ENCODE measurements around the gene SMG9.
"Not testable (repeated sequence)": the region's sequence is repeated elsewhere in the genome, so short reads cannot be mapped to it uniquely, and the experiment has no call there.

Gene SMG9

DNA sequence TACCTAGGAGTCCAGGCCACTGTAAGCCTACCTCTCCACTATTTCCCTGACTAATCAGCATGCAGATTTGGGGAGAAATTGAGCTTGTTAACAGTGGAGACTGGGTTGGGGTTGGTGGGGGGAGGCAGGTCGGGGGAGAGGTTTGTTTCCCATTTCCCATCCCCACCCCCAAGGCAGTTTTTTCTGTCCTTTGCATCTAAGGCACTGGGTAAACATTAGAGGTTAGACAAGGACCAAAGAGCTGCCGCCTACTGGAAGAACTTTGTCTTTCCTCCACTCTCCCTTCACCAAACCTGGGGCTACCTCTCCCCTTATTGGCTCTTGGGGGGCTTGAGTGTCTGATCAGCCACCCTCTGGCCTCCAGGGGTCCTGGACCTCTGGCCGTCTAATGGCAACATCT lies 25.1 kb upstream of the SMG9 start:
- DNase-seq (ENCODE audit: low read depth in 2 of 2) = no peak

DNA sequence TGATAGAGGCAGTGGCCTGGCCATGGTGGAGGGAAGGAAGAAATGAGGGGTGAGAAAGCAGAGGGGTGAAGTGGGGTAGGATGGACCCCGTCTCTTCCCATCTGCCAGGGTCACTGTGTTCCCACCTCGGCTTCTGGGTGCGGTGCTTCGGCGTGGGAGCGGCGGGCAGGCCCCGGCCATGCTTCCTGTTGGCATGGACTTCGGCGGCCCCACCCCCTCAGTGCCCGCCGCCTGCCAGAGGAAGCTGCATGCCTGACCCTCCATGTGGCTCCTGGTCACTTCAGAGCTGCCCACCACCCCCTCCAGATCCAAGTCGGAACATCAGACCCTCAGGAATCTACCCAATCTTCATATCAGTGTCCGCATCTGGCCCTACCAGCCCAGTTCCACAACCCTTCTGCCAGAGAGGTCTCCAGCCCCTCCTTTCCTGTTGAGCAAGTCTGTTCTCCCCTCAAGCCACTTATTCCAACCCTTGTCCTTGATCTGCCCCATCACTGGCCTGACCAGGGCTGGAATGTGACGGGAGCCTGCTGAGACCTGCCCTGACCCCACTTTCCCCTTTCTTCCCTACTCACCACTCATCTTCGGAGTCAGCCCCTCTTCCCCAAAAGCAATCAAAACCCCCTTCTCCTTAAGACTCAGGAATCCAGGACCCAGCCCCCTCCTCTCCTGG lies 24.5 kb upstream of the SMG9 start:
- no peak for DNase-seq (ENCODE audit: low read depth in 2 of 2)

DNA sequence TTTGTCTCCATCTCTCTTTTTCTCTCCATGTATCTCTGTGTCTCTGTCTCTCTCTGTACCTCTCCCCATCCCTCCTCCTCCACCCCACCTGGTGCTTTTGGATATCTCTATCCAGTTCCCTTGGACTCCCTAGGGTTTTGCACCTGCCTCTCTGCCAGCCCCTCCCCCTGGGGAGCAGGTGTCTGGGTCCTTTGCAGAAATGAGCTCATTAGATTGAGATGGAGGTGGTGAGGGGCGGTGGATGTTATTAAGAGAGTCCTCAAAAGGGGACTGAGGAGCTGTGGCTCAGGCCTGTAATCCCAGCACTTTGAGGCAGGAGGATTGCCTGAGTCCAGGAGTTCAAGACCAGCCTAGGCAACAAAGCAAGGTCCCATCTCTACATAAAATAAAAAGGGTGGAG lies 23.9 kb upstream of the SMG9 start:
- no peak for DNase-seq (ENCODE audit: low read depth in 2 of 2)

DNA sequence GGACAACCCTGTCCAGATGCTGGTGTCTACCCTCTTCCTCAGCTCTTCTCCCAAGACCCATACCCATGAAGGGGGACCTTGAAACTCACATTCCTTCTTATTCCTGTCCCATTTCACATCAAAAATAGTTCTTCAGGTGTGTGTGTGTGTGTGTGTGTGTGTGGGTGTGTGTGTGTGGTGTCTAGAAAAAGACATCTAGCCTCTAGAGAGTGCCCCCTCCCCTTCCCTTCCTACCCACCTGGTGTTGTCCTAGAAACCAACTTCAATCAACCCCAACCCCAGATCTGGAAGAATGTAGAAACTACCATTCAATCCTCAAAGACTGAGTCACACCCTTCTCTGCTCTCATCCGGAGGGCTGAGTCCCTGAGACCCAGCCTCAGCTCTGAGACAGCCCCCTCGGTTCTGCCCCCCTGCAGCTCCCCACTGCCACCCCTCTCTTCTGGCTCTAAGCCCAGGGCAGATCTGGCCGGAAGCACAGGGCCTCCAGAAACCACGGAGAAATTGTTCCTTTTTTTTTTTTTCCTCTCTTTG lies 22.5 kb upstream of the SMG9 start:
- no peak for DNase-seq (ENCODE audit: low read depth in 2 of 2)

DNA sequence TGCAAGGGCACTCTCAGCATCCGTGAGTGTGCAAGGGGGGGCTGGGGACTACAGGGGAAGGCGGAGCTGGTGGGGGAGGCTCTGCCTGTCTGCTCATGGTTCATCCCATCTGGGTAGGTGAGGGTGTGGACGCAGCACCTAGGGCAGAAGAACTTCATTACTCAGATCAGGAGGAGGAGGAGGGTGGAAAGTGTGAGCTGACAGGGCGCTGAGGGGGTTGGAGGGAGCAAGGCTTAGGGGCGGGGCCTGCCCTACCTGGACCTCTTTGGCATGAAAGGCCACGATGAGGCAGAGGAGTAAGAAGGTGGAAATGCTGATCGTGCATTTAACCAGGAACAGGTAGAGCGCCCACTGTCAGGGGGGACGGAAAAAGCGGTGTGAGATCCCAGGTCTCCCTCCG lies 21.5 kb upstream of the SMG9 start:
- DNase-seq (ENCODE audit: low read depth in 2 of 2) = peak in 1 of 2 donors; percentile 66

DNA sequence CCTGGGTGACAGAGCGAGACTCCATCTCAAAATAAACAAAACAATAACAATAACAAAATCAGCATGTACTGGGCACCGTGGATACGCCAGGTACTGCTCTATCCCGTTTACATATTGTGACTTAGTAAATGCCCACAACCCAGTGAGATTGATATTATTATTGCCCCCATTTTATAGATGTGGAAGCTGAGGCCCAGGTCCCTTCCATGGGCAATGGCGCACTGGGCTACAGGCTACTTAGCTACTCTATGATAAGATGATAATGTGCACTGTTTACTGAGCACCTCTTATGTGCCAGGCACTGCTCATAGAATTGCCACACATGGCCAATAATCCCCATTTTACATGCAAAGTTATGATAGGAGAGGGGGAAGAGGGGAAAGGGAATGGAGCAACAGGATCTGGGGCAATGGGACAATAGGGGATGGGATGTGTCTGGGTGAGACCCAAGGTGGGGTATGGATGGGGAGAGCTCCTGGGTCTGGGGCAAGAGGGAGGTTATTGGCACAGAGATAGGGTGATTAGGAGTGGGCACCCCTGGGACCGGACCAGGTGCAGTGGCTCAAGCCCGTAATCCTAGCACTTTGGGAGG lies 20.6 kb upstream of the SMG9 start:
- no peak for DNase-seq (ENCODE audit: low read depth in 2 of 2)

DNA sequence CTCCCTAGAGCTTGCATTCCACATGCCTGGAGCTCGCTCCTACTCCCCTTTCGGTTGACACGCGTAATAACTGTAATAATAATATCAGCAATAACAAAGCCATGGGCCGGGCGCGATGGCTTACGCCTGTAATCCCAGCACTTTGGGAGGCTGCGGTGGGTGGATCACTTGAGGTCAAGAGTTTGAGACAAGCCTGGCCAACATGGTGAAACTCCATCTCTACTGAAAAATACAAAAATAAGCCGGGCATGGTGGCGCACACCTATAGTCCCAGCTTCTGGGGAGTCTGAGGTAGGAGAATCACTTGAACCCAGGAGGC lies 20.1 kb upstream of the SMG9 start:
- not testable (repeated sequence) for DNase-seq (ENCODE audit: low read depth in 2 of 2)

DNA sequence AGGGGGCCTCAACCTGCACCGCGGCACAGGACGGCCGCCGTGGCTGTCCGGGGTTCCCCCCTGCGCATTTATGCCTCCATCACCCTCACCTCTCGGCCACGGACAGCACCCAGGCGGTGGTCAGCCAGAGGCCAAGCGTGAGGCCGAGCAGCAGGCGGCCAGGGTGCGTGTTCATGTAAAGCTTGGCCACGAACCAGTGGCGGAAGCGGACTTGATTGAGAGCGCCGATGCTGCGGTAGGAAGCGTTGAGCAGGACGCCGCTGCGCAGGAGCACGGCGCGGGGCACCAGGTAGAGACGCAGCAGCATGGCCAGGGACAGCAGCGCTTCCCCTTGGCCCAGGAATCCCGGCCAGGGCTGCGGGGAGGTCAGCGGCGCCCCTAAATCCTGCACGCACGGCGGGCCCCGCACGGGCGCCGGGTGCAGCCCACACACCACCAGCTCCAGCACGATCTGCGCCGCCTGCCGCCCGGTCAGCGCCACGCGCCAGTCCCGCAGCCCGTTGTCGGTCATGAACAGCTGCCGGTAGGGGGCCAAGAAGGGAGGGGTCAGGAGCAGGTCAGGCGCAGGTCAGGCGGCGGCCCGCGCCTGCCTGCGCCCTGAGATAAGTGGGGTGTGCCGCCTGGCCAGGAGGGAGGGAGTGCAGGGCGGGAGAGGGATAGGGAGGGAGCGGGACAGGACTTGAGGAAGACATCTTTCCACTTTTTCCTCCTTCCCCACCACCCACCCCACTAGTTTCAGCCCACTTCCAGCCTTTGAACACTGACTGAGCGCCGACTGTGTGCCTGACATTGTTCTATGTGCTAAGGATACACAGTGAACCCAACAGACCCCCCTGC lies 19.6 kb upstream of the SMG9 start:
- DNase-seq (ENCODE audit: low read depth in 2 of 2) = no peak

GRCh38 chr19:43773725-43774102 lies 19.0 kb upstream of the SMG9 start:
- no peak for DNase-seq (ENCODE audit: low read depth in 2 of 2)

DNA sequence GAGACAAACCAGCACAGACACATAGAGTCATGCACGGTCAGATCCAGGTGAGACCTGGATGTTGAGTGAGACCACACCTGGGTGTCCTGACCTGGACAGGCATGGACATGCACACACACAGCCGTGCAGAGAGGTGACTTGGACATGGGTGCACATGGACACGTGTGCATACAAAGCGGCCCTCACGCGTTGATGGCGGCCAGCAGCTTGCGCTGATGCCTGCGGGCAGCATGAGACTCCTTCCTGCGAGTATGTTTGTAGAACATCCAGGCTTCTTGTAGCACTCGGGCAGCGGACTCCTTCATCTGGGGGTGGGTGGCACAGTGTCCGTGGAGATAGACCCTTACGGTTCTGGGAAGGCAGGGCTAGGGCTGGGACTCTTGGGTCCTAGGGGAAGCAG lies 14.5 kb upstream of the SMG9 start:
- DNase-seq (ENCODE audit: low read depth in 2 of 2) = no peak

- no peak for DNase-seq (ENCODE audit: low read depth in 2 of 2)
Measured at GRCh38 chr19:43768273-43769050, 13.7 kb upstream of the SMG9 start.

- no peak for DNase-seq (ENCODE audit: low read depth in 2 of 2)
Measured at GRCh38 chr19:43767818-43768217, 13.1 kb upstream of the SMG9 start.

DNA sequence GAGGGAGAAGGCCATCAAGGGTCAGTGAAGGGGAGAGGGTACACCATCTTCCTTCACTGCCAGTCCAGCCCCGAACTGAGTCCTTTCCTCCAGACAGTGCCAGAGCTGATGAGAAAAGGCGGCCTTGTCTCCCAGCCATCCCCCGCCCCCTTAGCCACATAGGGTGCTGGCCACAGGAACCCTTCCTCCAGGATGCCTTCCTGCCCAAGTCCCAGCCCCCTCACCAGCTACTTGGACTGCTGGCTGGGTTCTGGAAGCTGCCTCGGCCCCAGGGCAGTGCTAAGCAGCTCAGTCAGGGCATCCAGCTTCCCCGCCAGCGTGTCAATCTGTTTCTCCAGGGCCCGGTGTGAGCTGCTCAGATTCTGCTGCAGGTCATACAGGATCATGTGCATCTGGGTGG lies 12.6 kb upstream of the SMG9 start:
- DNase-seq (ENCODE audit: low read depth in 2 of 2) = no peak

- DNase-seq (ENCODE audit: low read depth in 2 of 2) = no peak
Measured at GRCh38 chr19:43766755-43767043, 11.9 kb upstream of the SMG9 start.

GRCh38 chr19:43765109-43765876 lies 10.5 kb upstream of the SMG9 start:
- DNase-seq (ENCODE audit: low read depth in 2 of 2) = peak; percentile 80 to 84

- DNase-seq (ENCODE audit: low read depth in 2 of 2) = not testable (repeated sequence)
Measured at GRCh38 chr19:43764684-43765083, 9.9 kb upstream of the SMG9 start.

DNA sequence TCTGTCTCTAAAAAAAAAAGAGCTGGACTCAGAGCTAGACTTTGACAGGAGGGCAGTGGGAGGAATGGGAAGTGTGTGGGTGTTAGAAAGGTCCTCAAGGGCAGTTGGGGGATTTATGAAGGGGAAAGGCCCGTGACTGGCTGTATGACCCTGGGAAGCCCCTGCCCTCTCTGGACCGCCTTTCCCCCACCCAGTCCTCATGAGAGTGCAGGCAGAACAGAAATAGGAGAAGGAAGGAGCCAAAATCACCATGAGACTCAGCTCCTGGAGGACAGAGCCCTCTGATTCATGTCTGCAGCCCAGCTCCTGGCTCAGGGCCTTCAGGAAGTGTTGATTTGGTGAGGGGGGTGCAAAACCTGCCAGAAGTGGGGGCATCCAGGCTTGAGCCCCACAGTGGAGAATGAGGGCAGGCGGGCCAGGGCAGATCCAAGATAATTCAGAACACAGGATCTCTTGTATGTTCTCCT lies 8.7 kb upstream of the SMG9 start:
- no peak for DNase-seq (ENCODE audit: low read depth in 2 of 2)

- DNase-seq (ENCODE audit: low read depth in 2 of 2) = no peak
Measured at GRCh38 chr19:43762814-43763213, 8.1 kb upstream of the SMG9 start.

DNA sequence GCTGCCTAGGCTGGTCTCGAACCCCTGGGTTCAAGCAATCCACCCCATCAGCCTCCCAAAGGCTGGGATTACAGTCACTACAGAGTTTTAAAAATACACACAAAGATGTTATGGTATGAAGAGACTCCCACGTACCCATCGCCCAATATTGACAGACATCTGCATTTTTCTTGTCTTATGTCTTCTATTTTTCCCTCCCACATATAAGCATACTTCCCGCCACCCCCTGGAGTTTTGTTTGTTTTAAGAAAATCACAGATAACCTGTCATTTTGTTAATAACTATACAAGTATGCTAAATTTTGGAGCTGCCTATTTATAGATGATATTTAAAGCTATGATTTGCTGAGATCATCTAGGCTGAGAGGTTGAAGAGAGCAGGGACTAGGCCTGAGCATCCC lies 6.2 kb upstream of the SMG9 start:
- no peak for DNase-seq (ENCODE audit: low read depth in 2 of 2)

GRCh38 chr19:43759515-43759914 lies 4.8 kb upstream of the SMG9 start:
- DNase-seq (ENCODE audit: low read depth in 2 of 2) = no peak

DNA sequence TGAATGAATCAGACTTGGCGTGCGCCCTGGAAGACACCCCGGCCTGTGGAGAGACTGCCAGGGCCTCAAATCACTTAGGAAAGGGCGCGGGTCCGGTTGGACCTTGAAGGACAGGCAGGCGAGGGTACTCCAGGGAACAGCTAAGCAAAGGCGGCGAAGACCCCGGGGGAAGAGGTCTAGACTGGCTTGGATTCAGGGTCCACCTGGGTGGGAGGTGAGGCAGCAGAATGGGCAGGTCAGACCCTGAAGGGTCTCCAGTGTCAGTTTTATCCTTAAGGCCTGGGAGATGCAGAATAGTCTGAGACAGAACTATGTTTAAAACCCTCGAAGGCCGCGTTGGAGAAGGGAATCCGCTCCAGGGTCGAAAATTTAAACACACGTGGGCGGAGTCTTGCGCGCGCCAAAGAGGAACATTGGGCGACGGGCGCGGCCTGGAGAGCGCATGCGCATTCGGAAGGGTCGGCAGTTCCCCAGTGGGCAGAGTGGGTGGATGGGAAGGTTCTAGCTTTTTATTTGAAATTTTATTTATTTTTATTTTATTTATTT lies 567 bp upstream of the SMG9 start:
- DNase-seq (ENCODE audit: low read depth in 2 of 2) = peak; percentile 71 to 75

DNA sequence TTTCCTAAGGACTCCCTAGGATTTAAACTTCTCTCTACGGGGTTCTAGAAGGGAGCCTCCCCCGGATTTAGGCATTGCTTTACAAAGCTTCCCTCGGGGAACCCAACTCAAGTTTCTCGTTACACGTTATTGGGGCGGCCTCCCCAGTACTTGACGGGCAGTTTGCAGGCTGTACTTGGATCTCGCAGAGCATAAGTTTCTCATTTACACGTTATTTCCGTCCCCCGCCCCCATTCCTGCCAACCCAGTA lies 584 bp downstream of the SMG9 start:
- no peak for DNase-seq (ENCODE audit: low read depth in 2 of 2)
